ENCODE results near the gene PPP1R14B. TPM values are rescaled to one million over a fixed set of nuclear protein-coding genes. Genes with fewer than 3 reads are reported as not detected.

The PPP1R14B gene
- polyA plus RNA-seq, 1 experiment: 283 TPM

- TF ChIP-seq CTCF (IDR thresholded peaks at IDR 0.05; ENCODE audit: insufficient read depth, low read depth, low read length): no peak
- DNase-seq (ENCODE audit: low read depth): no peak
- CTCF ChIA-PET: interaction anchor here (0.7 to 3.5 kb wide), 5 partner anchors 10 to 82 kb away, joined by 3 to 41 read pairs (median 7); partner anchors contain the start of genes ESRRA, PLCB3 and STIP1
- POLR2A ChIA-PET: interaction anchor here (0.6 kb wide), 2 partner anchors 117 to 393 kb away, joined by 3 to 5 read pairs; no protein-coding TSS in a partner anchor
- no peak overlapping the region for H3K4me3 ChIP-seq (ENCODE audit: low read depth, low read length)
- no peaks in the 10 kb centered on the region for H3K27me3 ChIP-seq (ENCODE audit: control insufficient read depth, insufficient read depth, low read length)
- H3K36me3 ChIP-seq (ENCODE audit: control insufficient read depth, insufficient read depth, low read length): peaks cover 34% of the 10 kb centered on the region
Measured at GRCh38 chr11:64267207-64267945, 20.6 kb upstream of the PPP1R14B start.

- no peak for DNase-seq (ENCODE audit: low read depth)
- ChIA-PET POLR2A (no interaction called here), CTCF (interaction anchor here (1.3 to 6.5 kb wide), 2 partner anchors 9 to 15 kb away, joined by 3 to 56 read pairs; partner anchors contain the start of gene PLCB3)
- no peak for TF ChIP-seq CTCF (IDR thresholded peaks at IDR 0.05; ENCODE audit: insufficient read depth, low read depth, low read length)
- H3K36me3 ChIP-seq (ENCODE audit: control insufficient read depth, insufficient read depth, low read length): peaks cover 40% of the 10 kb centered on the region
- H3K4me3 ChIP-seq (ENCODE audit: low read depth, low read length): no peak overlapping the region
- no peaks in the 10 kb centered on the region for H3K27me3 ChIP-seq (ENCODE audit: control insufficient read depth, insufficient read depth, low read length)
Measured at GRCh38 chr11:64266339-64266738, 19.6 kb upstream of the PPP1R14B start.

GRCh38 chr11:64265176-64266160, 18.7 kb upstream of the PPP1R14B start:
- no peak for DNase-seq (ENCODE audit: low read depth)
- no peak overlapping the region for H3K4me3 ChIP-seq (ENCODE audit: low read depth, low read length)
- H3K36me3 ChIP-seq (ENCODE audit: control insufficient read depth, insufficient read depth, low read length): peaks cover 41% of the 10 kb centered on the region
- ChIA-PET POLR2A (no interaction called here), CTCF (interaction anchor here (1.3 to 6.5 kb wide), 4 partner anchors 8 to 39 kb away, joined by 3 to 56 read pairs (median 8); partner anchors contain the start of genes CATSPERZ, ESRRA and PLCB3)
- TF ChIP-seq CTCF (IDR thresholded peaks at IDR 0.05; ENCODE audit: insufficient read depth, low read depth, low read length): no peak
- no peaks in the 10 kb centered on the region for H3K27me3 ChIP-seq (ENCODE audit: control insufficient read depth, insufficient read depth, low read length)

GRCh38 chr11:64264371-64264852, 17.7 kb upstream of the PPP1R14B start:
- POLR2A ChIA-PET: no interaction called here
- DNase-seq (ENCODE audit: low read depth): no peak
- peaks cover 47% of the 10 kb centered on the region for H3K36me3 ChIP-seq (ENCODE audit: control insufficient read depth, insufficient read depth, low read length)
- H3K4me3 ChIP-seq (ENCODE audit: low read depth, low read length): no peak overlapping the region
- H3K27me3 ChIP-seq (ENCODE audit: control insufficient read depth, insufficient read depth, low read length): no peaks in the 10 kb centered on the region
- CTCF ChIA-PET: interaction anchor here (1.4 to 6.5 kb wide), 4 partner anchors 13 to 40 kb away, joined by 4 to 56 read pairs (median 8); partner anchors contain the start of genes CATSPERZ, ESRRA, PLCB3 and PPP1R14B
- TF ChIP-seq CTCF (IDR thresholded peaks at IDR 0.05; ENCODE audit: insufficient read depth, low read depth, low read length): no peak
